ENCODE data around the gene FOXP4. TPM values are rescaled to one million over a fixed set of nuclear protein-coding genes. Genes with fewer than 3 reads are reported as not detected.

Gene FOXP4
- total RNA-seq, 1 experiment from 2014 or later, result 32.3 TPM

- Histone ChIP-seq H3K9ac (ENCODE audit: low read length) (no peak overlapping the region), H3K79me2 (ENCODE audit: insufficient read depth, low read length) (no peaks in the 10 kb centered on the region), H3K27me3 (ENCODE audit: insufficient read depth, low read length) (no peaks in the 10 kb centered on the region), H3K9me2 (ENCODE audit: insufficient read depth) (no peaks in the 10 kb centered on the region), H3K4me1 (ENCODE audit: control insufficient read depth in 1 of 2, insufficient read depth in 2 of 2, low read length in 2 of 2) (peaks cover 0 to 9% of the 10 kb centered on the region in 2 experiments; a peak in 2 of 4 replicates), H3K36me3 (ENCODE audit: control insufficient read depth in 1 of 2, insufficient read depth in 2 of 2, low read length in 2 of 2) (no peaks in the 10 kb centered on the region), H3K27ac (ENCODE audit: low read depth, low read length) (no peak overlapping the region), H3K4me3 (replicated peaks in 1 of 2; ENCODE audit: low read depth in 1 of 2, low read length in 2 of 2) (no peak overlapping the region), H2AFZ (ENCODE audit: low read depth, low read length, poor library complexity, severe bottlenecking) (no peak overlapping the region), H3K4me2 (ENCODE audit: low read length) (no peak overlapping the region), H3K9me3 (ENCODE audit: control insufficient read depth in 1 of 2, insufficient read depth in 1 of 2, low read depth in 1 of 2, low read length in 2 of 2) (no peaks in the 10 kb centered on the region), H4K20me1 (ENCODE audit: insufficient read depth) (no peaks in the 10 kb centered on the region)
- TF ChIP-seq ELF1 (IDR thresholded peaks at IDR 0.05; ENCODE audit: borderline replicate concordance, low read depth), result no peak
- no peak for TF ChIP-seq ZBTB33 (IDR thresholded peaks at IDR 0.05; ENCODE audit: extremely low read depth, insufficient replicate concordance, low read length)
- no peak for TF ChIP-seq ZFX (IDR thresholded peaks at IDR 0.05)
- TF ChIP-seq CTCF (IDR thresholded peaks at IDR 0.05 in 2 of 3, conservative IDR thresholded peaks at IDR 0.05 in 1 of 3; ENCODE audit: borderline replicate concordance in 1 of 3, insufficient read depth in 1 of 3, low read depth in 2 of 3, low read length in 2 of 3), result no peak
- TF ChIP-seq CEBPB (IDR thresholded peaks at IDR 0.05; ENCODE audit: low read depth), result no peak
- TF ChIP-seq EGR1 (IDR thresholded peaks at IDR 0.05; ENCODE audit: low read depth), result no peak
- TF ChIP-seq EZH2phosphoT487 (IDR thresholded peaks at IDR 0.05; ENCODE audit: borderline replicate concordance), result no peak
- TF ChIP-seq SP1 (IDR thresholded peaks at IDR 0.05; ENCODE audit: low read depth), result no peak
- no peak for TF ChIP-seq ATF3 (IDR thresholded peaks at IDR 0.05)
- no peak for TF ChIP-seq YY1 (IDR thresholded peaks at IDR 0.05; ENCODE audit: extremely low read depth, insufficient replicate concordance, low read depth, low read length)
- no peak for TF ChIP-seq FOSL1 (IDR thresholded peaks at IDR 0.05; ENCODE audit: low read depth)
- no peak for TF ChIP-seq MAX (IDR thresholded peaks at IDR 0.05)
- no peak for TF ChIP-seq REST (IDR thresholded peaks at IDR 0.05; ENCODE audit: low read depth)
- TF ChIP-seq JUND (IDR thresholded peaks at IDR 0.05), result no peak
- TF ChIP-seq SRF (IDR thresholded peaks at IDR 0.05; ENCODE audit: low read depth), result no peak
- no peak for TF ChIP-seq ZNF274 (IDR thresholded peaks at IDR 0.05; ENCODE audit: low read depth, low read length)
- TF ChIP-seq POLR2AphosphoS5 (IDR thresholded peaks at IDR 0.05; ENCODE audit: low read depth, low read length), result no peak
- TF ChIP-seq CBX3 (IDR thresholded peaks at IDR 0.05; ENCODE audit: low read depth), result no peak
- POLR2A ChIA-PET, result no interaction called here
- CTCF ChIA-PET, result no interaction called here
- ATAC-seq (no peak), DNase-seq (ENCODE audit: low read depth, low spot score) (no peak)
- no TSS peak for BruUV-seq (replicated peaks)
- RAD21 ChIA-PET (ENCODE audit: low non-redundant PET in 1 of 2, low total read pairs in 2 of 2, uncharacterized antibody in 2 of 2, unreplicated experiment in 2 of 2), result no interaction called here
- intact Hi-C loops (cut with micrococcal nuclease), result no loop called here
Observed at GRCh38 chr6:41629128-41629527, 82.9 kb downstream of the FOXP4 start.

Measured in HCT116 (cell line).